ENCODE measurements around the gene XAF1. TPM values are rescaled to one million over a fixed set of nuclear protein-coding genes. Genes with fewer than 3 reads are reported as not detected.

XAF1 gene
- total RNA-seq: 10 to 100 TPM; 12.7 to 45.4 (median 18.3) TPM
- 10 to 100 TPM; 22.3 to 73.4 (median 30.1) TPM for polyA plus RNA-seq
- long read RNA-seq, donor 1, partial matches to known transcripts: 0 of 1 reads
- long read RNA-seq, donor 1, other reads (novel, unspliced or antisense): 0 of 1 reads
- long read RNA-seq, donor 2: 0 reads
- long read RNA-seq, donor 3: 0 reads
- long read RNA-seq, donor 4, transcript XAF1-202 (7 exons, 3,623 nt): major isoform, 7 of 9 reads
- long read RNA-seq, donor 4, partial matches to known transcripts: 0 of 9 reads
- long read RNA-seq, donor 4, other reads (novel, unspliced or antisense): 2 of 9 reads
- long read RNA-seq, donor 5, partial matches to known transcripts: 1 of 11 reads
- long read RNA-seq, donor 5, other reads (novel, unspliced or antisense): 2 of 11 reads
- long read RNA-seq, donor 6, partial matches to known transcripts: 0 of 6 reads
- long read RNA-seq, donor 6, other reads (novel, unspliced or antisense): 6 of 6 reads
- long read RNA-seq, donor 7: 0 reads
- long read RNA-seq, donor 8, partial matches to known transcripts: 0 of 1 reads
- long read RNA-seq, donor 8, other reads (novel, unspliced or antisense): 0 of 1 reads
- long read RNA-seq, donor 9: 0 reads
- long read RNA-seq, donor 10: 0 reads

- Histone ChIP-seq H3K27me3 (no peaks in the 10 kb centered on the region), H3K4me1 (replicated peaks in 1 of 2) (peaks cover 25 to 48% of the 10 kb centered on the region in 2 donors), H3K9me3 (replicated peaks in 1 of 3) (no peaks in the 10 kb centered on the region), H3K4me3 (peak within 1 kb of the TSS; percentile 1 to 55 (median 20)), H3K27ac (peak within 1 kb of the TSS; percentile 38 to 88 (median 73)), H3K36me3 (replicated peaks in 1 of 2) (peaks cover 0 to 19% of the 10 kb centered on the region in 2 donors)
- WGBS, 4 donors: 19 to 26% (median 21%) methylated on average over 13 to 14 of the region's 14 CpGs
- intact Hi-C loops (cut with DNase I): no loop called here
- TF ChIP-seq POLR2A (IDR thresholded peaks at IDR 0.05): peak in 1 of 2 donors; percentile 30
- no peak for TF ChIP-seq CTCF (IDR thresholded peaks at IDR 0.05)
- DNase-seq: peak; percentile 31 to 68 (median 52)
Measured at GRCh38 chr17:6755731-6756184, at the start of gene XAF1. Gene XAF1 (plus strand): TSS chr17:6756046. CDS start chr17:6756079, 33 bp downstream.

- H3K4me3 ChIP-seq: no peak overlapping the region
- H3K4me1 ChIP-seq (replicated peaks in 1 of 2): no peaks in the 10 kb centered on the region
- no peaks in the 10 kb centered on the region for H3K36me3 ChIP-seq (replicated peaks in 1 of 2)
- no peak for DNase-seq
- H3K9me3 ChIP-seq (replicated peaks in 1 of 3): no peaks in the 10 kb centered on the region
- H3K27ac ChIP-seq: no peak overlapping the region
- intact Hi-C loops (cut with DNase I): no loop called here
- WGBS, 4 donors: 64 to 94% (median 87%) methylated on average over 3 to 14 of the region's 14 CpGs
- H3K27me3 ChIP-seq: no peaks in the 10 kb centered on the region
- TF ChIP-seq POLR2A (IDR thresholded peaks at IDR 0.05) (no peak), CTCF (IDR thresholded peaks at IDR 0.05) (no peak)
Measured at GRCh38 chr17:6706499-6706898, 49.3 kb upstream of the XAF1 start.

- Histone ChIP-seq H3K36me3 (replicated peaks in 1 of 2) (no peaks in the 10 kb centered on the region), H3K4me1 (replicated peaks in 1 of 2) (no peaks in the 10 kb centered on the region), H3K27me3 (peaks cover 3% of the 10 kb centered on the region), H3K27ac (no peak overlapping the region), H3K9me3 (replicated peaks in 1 of 3) (no peaks in the 10 kb centered on the region), H3K4me3 (no peak overlapping the region)
- 72 to 89% (median 82%) methylated on average over 6 to 8 of the region's 8 CpGs for WGBS, 4 donors
- intact Hi-C loops (cut with DNase I): no loop called here
- TF ChIP-seq CTCF (IDR thresholded peaks at IDR 0.05): no peak
- no peak for TF ChIP-seq POLR2A (IDR thresholded peaks at IDR 0.05)
- DNase-seq: no peak
Measured at GRCh38 chr17:6706996-6707395, 48.9 kb upstream of the XAF1 start.

- Histone ChIP-seq H3K4me1 (replicated peaks in 1 of 2) (peaks cover 0 to 6% of the 10 kb centered on the region in 2 donors), H3K4me3 (no peak overlapping the region), H3K27me3 (peaks cover 18% of the 10 kb centered on the region), H3K9me3 (replicated peaks in 1 of 3) (no peaks in the 10 kb centered on the region), H3K36me3 (replicated peaks in 1 of 2) (no peaks in the 10 kb centered on the region), H3K27ac (no peak overlapping the region)
- WGBS, 4 donors: 79 to 93% (median 85%) methylated on average over 12 of the region's 12 CpGs
- intact Hi-C loops (cut with DNase I): no loop called here
- DNase-seq: no peak
- no peak for TF ChIP-seq CTCF (IDR thresholded peaks at IDR 0.05)
- no peak for TF ChIP-seq POLR2A (IDR thresholded peaks at IDR 0.05)
Measured at GRCh38 chr17:6708357-6708961, 47.4 kb upstream of the XAF1 start.
